ENCODE measurements around the gene TTC33. TPM values are rescaled to one million over a fixed set of nuclear protein-coding genes. Genes with fewer than 3 reads are reported as not detected.

Gene TTC33
- total and polyA plus RNA-seq, 10 donors, result 4.3 to 17.9 (median 13.7) TPM

GRCh38 chr5:40555886-40556285 lies 199.9 kb downstream of the TTC33 start:
- 71 to 90% (median 73%) methylated on average over 1 of the region's 1 CpG for WGBS, 5 donors
- TF ChIP-seq POLR2AphosphoS5 (IDR thresholded peaks at IDR 0.05) (no peak), POLR2A (IDR thresholded peaks at IDR 0.05) (no peak), CTCF (IDR thresholded peaks at IDR 0.05 in 8 of 11, conservative IDR thresholded peaks at IDR 0.05 in 3 of 11) (no peak)
- Histone ChIP-seq H3K4me1 (no peaks in the 10 kb centered on the region), H3K27ac (no peak overlapping the region), H3K9me3 (no peaks in the 10 kb centered on the region), H3K36me3 (no peaks in the 10 kb centered on the region), H3K4me3 (no peak overlapping the region), H3K27me3 (replicated peaks in 1 of 7) (no peaks in the 10 kb centered on the region)
- intact Hi-C loops (cut with DNase I; ENCODE audit: low total_unique reads), result no loop called here
- no peak for DNase-seq

GRCh38 chr5:40554813-40555212 lies 200.9 kb downstream of the TTC33 start:
- intact Hi-C loops (cut with DNase I; ENCODE audit: low total_unique reads), result no loop called here
- TF ChIP-seq POLR2AphosphoS5 (IDR thresholded peaks at IDR 0.05), result no peak
- no peak for TF ChIP-seq CTCF (IDR thresholded peaks at IDR 0.05 in 8 of 11, conservative IDR thresholded peaks at IDR 0.05 in 3 of 11)
- TF ChIP-seq POLR2A (IDR thresholded peaks at IDR 0.05), result no peak
- H3K9me3 ChIP-seq, result no peaks in the 10 kb centered on the region
- no peak overlapping the region for H3K27ac ChIP-seq
- no peaks in the 10 kb centered on the region for H3K27me3 ChIP-seq (replicated peaks in 1 of 7)
- no peak overlapping the region for H3K4me3 ChIP-seq
- WGBS, 5 donors, result 75 to 100% (median 91%) methylated on average over 1 of the region's 1 CpG
- H3K36me3 ChIP-seq, result no peaks in the 10 kb centered on the region
- no peaks in the 10 kb centered on the region for H3K4me1 ChIP-seq
- no peak for DNase-seq

GRCh38 chr5:40554054-40554453 lies 201.7 kb downstream of the TTC33 start:
- Histone ChIP-seq H3K27ac (no peak overlapping the region), H3K36me3 (no peaks in the 10 kb centered on the region), H3K27me3 (replicated peaks in 1 of 7) (no peaks in the 10 kb centered on the region), H3K4me1 (no peaks in the 10 kb centered on the region), H3K4me3 (no peak overlapping the region), H3K9me3 (no peaks in the 10 kb centered on the region)
- DNase-seq, result no peak
- TF ChIP-seq POLR2AphosphoS5 (IDR thresholded peaks at IDR 0.05) (no peak), POLR2A (IDR thresholded peaks at IDR 0.05) (no peak), CTCF (IDR thresholded peaks at IDR 0.05 in 8 of 11, conservative IDR thresholded peaks at IDR 0.05 in 3 of 11) (no peak)
- intact Hi-C loops (cut with DNase I; ENCODE audit: low total_unique reads), result no loop called here
- 84 to 96% (median 91%) methylated on average over 1 of the region's 1 CpG for WGBS, 5 donors

- TF ChIP-seq CTCF (IDR thresholded peaks at IDR 0.05 in 8 of 11, conservative IDR thresholded peaks at IDR 0.05 in 3 of 11) (no peak), POLR2AphosphoS5 (IDR thresholded peaks at IDR 0.05) (no peak), POLR2A (IDR thresholded peaks at IDR 0.05) (no peak)
- no peak overlapping the region for H3K27ac ChIP-seq
- no peaks in the 10 kb centered on the region for H3K36me3 ChIP-seq
- intact Hi-C loops (cut with DNase I; ENCODE audit: low total_unique reads), result no loop called here
- H3K27me3 ChIP-seq (replicated peaks in 1 of 7), result no peaks in the 10 kb centered on the region
- 87 to 96% (median 93%) methylated on average over 2 to 3 of the region's 3 CpGs for WGBS, 5 donors
- H3K4me3 ChIP-seq, result no peak overlapping the region
- no peaks in the 10 kb centered on the region for H3K4me1 ChIP-seq
- DNase-seq, result no peak
- no peaks in the 10 kb centered on the region for H3K9me3 ChIP-seq
Observed at GRCh38 chr5:40552981-40553380, 202.8 kb downstream of the TTC33 start.

Data from spleen (tissue), 11 donors.